ENCODE data around the gene FOXK2.
"Not testable (repeated sequence)": the region's sequence is repeated elsewhere in the genome, so short reads cannot be mapped to it uniquely, and the experiment has no call there.

The FOXK2 gene

DNA sequence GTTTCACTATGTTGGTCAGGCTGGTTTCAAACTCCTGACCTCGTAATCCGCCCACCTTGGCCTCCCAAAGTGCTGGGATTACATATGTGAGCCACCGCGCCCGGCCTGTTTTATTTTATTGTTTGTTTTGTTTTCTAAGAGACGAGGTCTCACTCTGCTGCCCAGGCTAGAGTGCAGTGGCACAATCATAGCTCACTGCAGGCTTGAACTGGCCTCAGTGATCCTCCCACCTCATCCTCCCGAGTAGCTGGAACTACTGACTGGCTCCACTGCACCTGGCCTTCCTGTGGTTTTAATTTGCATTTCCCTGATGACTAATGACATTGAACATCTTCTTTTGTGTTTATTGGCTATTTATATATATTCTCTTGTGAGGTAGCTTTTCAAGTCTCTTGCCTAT lies 13.1 kb upstream of the FOXK2 start:
- not testable (repeated sequence) for H3K36me3 ChIP-seq (ENCODE audit: control insufficient read depth, insufficient read depth, low read length); H3K4me3 ChIP-seq (ENCODE audit: insufficient read depth, low read depth, low read length, poor library complexity, severe bottlenecking); H3K9me3 ChIP-seq (ENCODE audit: control insufficient read depth, low read length); H3K4me1 ChIP-seq (ENCODE audit: control insufficient read depth, insufficient read depth, low read length, poor library complexity, severe bottlenecking); H3K27me3 ChIP-seq (replicated peaks; ENCODE audit: control insufficient read depth, insufficient read depth, low read length, poor library complexity, severe bottlenecking); DNase-seq; H3K27ac ChIP-seq (ENCODE audit: insufficient read depth, low read length, poor library complexity, severe bottlenecking)

DNA sequence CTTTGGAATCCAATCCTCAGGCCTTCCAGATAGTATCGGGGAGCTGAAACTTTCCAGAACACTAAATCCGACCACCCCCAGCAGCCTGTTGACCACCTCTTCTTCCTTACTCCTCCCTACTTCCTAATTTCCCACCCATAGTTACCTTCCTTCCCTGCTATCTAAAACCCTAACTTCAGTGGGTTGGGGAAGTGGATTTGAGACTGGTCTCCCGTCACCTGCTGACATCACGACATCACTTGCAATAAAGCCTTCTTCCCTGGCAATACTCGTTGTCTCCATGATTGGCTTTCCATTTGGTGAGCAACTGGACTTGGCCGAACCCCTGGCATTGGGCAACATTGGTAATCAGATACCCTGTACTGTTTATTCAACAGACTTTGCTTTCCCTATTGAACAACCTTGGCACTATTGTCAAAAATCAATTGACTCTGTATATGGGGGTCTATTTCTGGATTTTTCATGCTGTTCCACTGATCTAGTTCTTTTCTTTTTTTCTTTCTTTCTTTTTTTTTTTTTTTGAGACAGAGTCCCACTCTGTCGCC lies 11.8 kb upstream of the FOXK2 start:
- H3K36me3 ChIP-seq (ENCODE audit: control insufficient read depth, insufficient read depth, low read length): no peaks in the 10 kb centered on the region
- H3K9me3 ChIP-seq (ENCODE audit: control insufficient read depth, low read length): no peaks in the 10 kb centered on the region
- H3K27me3 ChIP-seq (replicated peaks; ENCODE audit: control insufficient read depth, insufficient read depth, low read length, poor library complexity, severe bottlenecking): no peaks in the 10 kb centered on the region
- H3K27ac ChIP-seq (ENCODE audit: insufficient read depth, low read length, poor library complexity, severe bottlenecking): no peak overlapping the region
- H3K4me3 ChIP-seq (ENCODE audit: insufficient read depth, low read depth, low read length, poor library complexity, severe bottlenecking): no peak overlapping the region
- DNase-seq: no peak
- no peaks in the 10 kb centered on the region for H3K4me1 ChIP-seq (ENCODE audit: control insufficient read depth, insufficient read depth, low read length, poor library complexity, severe bottlenecking)

- not testable (repeated sequence) for H3K27ac ChIP-seq (ENCODE audit: insufficient read depth, low read length, poor library complexity, severe bottlenecking); H3K4me3 ChIP-seq (ENCODE audit: insufficient read depth, low read depth, low read length, poor library complexity, severe bottlenecking); DNase-seq; H3K36me3 ChIP-seq (ENCODE audit: control insufficient read depth, insufficient read depth, low read length); H3K27me3 ChIP-seq (replicated peaks; ENCODE audit: control insufficient read depth, insufficient read depth, low read length, poor library complexity, severe bottlenecking); H3K9me3 ChIP-seq (ENCODE audit: control insufficient read depth, low read length); H3K4me1 ChIP-seq (ENCODE audit: control insufficient read depth, insufficient read depth, low read length, poor library complexity, severe bottlenecking)
These were observed 7.9 kb upstream of the FOXK2 start for GRCh38 chr17:82511642-82512041.

DNA sequence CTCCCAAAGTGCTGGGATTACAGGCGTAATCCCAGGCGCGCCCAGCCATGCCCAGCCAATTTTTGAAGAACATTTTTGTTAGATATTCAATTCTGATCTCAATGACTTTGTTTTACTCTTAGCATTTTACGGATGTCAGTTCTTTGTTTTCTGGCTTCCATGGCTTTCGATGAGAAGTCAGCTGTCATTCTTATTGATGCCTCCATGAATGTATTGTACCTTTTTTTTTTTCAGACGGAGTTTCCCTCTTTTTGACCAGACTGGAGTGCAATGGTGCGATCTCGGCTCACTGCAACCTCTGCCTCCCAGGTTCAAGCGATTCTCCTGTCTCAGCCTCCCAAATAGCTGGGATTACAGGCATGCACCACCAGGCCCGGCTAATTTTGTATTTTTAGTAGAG lies 5.7 kb upstream of the FOXK2 start:
- not testable (repeated sequence) for DNase-seq; H3K4me3 ChIP-seq (ENCODE audit: insufficient read depth, low read depth, low read length, poor library complexity, severe bottlenecking); H3K4me1 ChIP-seq (ENCODE audit: control insufficient read depth, insufficient read depth, low read length, poor library complexity, severe bottlenecking); H3K9me3 ChIP-seq (ENCODE audit: control insufficient read depth, low read length); H3K27ac ChIP-seq (ENCODE audit: insufficient read depth, low read length, poor library complexity, severe bottlenecking); H3K27me3 ChIP-seq (replicated peaks; ENCODE audit: control insufficient read depth, insufficient read depth, low read length, poor library complexity, severe bottlenecking); H3K36me3 ChIP-seq (ENCODE audit: control insufficient read depth, insufficient read depth, low read length)

- DNase-seq: no peak
- Histone ChIP-seq H3K36me3 (ENCODE audit: control insufficient read depth, insufficient read depth, low read length) (no peaks in the 10 kb centered on the region), H3K9me3 (ENCODE audit: control insufficient read depth, low read length) (no peaks in the 10 kb centered on the region), H3K4me3 (ENCODE audit: insufficient read depth, low read depth, low read length, poor library complexity, severe bottlenecking) (no peak overlapping the region), H3K4me1 (ENCODE audit: control insufficient read depth, insufficient read depth, low read length, poor library complexity, severe bottlenecking) (peaks cover 5% of the 10 kb centered on the region), H3K27ac (ENCODE audit: insufficient read depth, low read length, poor library complexity, severe bottlenecking) (no peak overlapping the region), H3K27me3 (replicated peaks; ENCODE audit: control insufficient read depth, insufficient read depth, low read length, poor library complexity, severe bottlenecking) (no peaks in the 10 kb centered on the region)
These were observed 2.2 kb upstream of the FOXK2 start for GRCh38 chr17:82517230-82517865.

DNA sequence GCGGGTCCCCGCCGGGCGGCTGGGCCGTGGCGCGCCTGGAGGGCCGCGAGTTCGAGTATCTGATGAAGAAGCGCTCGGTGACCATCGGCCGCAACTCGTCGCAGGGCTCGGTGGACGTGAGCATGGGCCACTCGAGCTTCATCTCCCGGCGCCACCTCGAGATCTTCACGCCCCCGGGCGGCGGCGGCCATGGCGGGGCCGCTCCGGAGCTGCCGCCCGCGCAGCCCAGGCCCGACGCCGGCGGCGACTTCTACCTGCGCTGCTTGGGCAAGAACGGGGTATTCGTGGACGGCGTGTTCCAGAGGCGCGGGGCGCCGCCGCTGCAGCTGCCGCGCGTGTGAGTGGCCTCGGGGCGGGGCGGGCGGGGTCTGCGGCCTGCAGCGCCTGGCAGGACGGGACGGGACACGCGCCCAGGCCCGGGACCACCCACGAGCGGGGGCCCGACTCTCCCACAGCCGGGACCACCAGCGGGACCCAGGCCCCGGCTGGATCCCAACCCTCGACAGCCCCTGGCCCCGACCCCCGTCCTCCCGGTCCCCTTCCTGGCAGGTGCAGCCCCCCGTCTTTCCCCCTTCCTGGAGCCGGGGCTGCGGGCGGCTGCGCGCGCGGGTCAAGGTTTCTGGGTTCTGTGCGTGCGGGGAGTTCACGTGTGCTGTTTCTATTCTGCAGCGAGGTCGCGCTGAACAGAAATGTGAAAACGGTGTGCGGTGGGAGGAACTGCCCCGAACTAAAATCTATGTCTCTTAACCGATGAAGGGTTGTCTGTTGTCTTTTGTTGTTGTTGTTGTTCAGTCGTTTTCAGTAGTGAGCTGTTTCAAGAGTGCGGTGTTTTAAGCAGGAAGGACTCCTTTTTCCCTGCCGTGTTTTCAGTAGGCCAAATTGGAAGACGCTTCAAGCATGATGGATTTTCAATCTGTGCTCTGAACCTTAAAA lies 705 bp downstream of the FOXK2 start:
- no peaks in the 10 kb centered on the region for H3K36me3 ChIP-seq (ENCODE audit: control insufficient read depth, insufficient read depth, low read length)
- peak overlapping the region; percentile 73 for H3K4me3 ChIP-seq (ENCODE audit: insufficient read depth, low read depth, low read length, poor library complexity, severe bottlenecking)
- peaks cover 6% of the 10 kb centered on the region for H3K4me1 ChIP-seq (ENCODE audit: control insufficient read depth, insufficient read depth, low read length, poor library complexity, severe bottlenecking)
- H3K27me3 ChIP-seq (replicated peaks; ENCODE audit: control insufficient read depth, insufficient read depth, low read length, poor library complexity, severe bottlenecking): no peaks in the 10 kb centered on the region
- H3K27ac ChIP-seq (ENCODE audit: insufficient read depth, low read length, poor library complexity, severe bottlenecking): peak overlapping the region; percentile 37
- H3K9me3 ChIP-seq (ENCODE audit: control insufficient read depth, low read length): no peaks in the 10 kb centered on the region
- peak in 2 of 3 donors; percentile 13 to 15 for DNase-seq

DNA sequence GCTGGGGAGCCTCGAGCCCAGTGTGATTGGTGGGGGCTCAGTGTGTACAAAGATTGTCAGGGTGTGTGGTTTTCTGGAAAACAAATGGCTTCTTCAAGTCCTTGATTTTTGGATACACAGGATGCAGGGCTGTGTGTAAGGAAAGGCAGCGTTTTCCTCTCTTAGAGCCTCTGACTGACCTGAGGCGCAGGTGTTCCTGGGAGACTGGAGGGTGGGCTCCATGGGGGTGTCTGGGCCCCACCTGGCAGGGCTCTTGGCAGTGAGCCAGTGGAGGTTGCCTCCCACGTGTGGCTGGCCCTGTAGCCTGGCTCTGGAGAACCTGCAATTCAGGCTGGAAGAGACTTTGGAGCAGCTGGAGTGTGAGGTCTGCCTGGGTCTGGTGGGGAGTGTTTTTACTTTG lies 5.0 kb downstream of the FOXK2 start:
- no peak overlapping the region for H3K4me3 ChIP-seq (ENCODE audit: insufficient read depth, low read depth, low read length, poor library complexity, severe bottlenecking)
- H3K4me1 ChIP-seq (ENCODE audit: control insufficient read depth, insufficient read depth, low read length, poor library complexity, severe bottlenecking): peaks cover 6% of the 10 kb centered on the region
- H3K9me3 ChIP-seq (ENCODE audit: control insufficient read depth, low read length): no peaks in the 10 kb centered on the region
- no peaks in the 10 kb centered on the region for H3K36me3 ChIP-seq (ENCODE audit: control insufficient read depth, insufficient read depth, low read length)
- no peaks in the 10 kb centered on the region for H3K27me3 ChIP-seq (replicated peaks; ENCODE audit: control insufficient read depth, insufficient read depth, low read length, poor library complexity, severe bottlenecking)
- H3K27ac ChIP-seq (ENCODE audit: insufficient read depth, low read length, poor library complexity, severe bottlenecking): no peak overlapping the region
- DNase-seq: no peak

DNA sequence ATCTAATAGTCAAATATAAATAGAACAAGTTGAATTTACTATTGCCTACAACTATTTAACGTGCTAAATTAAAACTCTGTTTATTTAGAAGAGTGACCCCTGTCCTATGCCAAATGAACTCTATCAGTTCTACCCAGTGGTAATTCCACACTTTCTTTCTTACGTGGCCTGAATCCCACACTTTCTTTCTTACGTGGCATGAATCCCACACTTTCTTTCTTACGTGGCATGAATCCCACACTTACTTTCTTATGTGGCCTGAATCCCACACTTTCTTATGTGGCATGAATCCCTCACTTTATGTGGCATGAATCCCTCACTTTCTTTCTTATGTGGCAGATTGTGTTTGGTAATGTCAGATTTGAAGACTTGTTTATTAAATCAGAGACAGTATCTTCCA lies 6.2 kb downstream of the FOXK2 start:
- Histone ChIP-seq H3K4me3 (ENCODE audit: insufficient read depth, low read depth, low read length, poor library complexity, severe bottlenecking) (no peak overlapping the region), H3K36me3 (ENCODE audit: control insufficient read depth, insufficient read depth, low read length) (no peaks in the 10 kb centered on the region), H3K27me3 (replicated peaks; ENCODE audit: control insufficient read depth, insufficient read depth, low read length, poor library complexity, severe bottlenecking) (no peaks in the 10 kb centered on the region), H3K9me3 (ENCODE audit: control insufficient read depth, low read length) (no peaks in the 10 kb centered on the region), H3K4me1 (ENCODE audit: control insufficient read depth, insufficient read depth, low read length, poor library complexity, severe bottlenecking) (peaks cover 7% of the 10 kb centered on the region), H3K27ac (ENCODE audit: insufficient read depth, low read length, poor library complexity, severe bottlenecking) (no peak overlapping the region)
- DNase-seq: no peak

DNA sequence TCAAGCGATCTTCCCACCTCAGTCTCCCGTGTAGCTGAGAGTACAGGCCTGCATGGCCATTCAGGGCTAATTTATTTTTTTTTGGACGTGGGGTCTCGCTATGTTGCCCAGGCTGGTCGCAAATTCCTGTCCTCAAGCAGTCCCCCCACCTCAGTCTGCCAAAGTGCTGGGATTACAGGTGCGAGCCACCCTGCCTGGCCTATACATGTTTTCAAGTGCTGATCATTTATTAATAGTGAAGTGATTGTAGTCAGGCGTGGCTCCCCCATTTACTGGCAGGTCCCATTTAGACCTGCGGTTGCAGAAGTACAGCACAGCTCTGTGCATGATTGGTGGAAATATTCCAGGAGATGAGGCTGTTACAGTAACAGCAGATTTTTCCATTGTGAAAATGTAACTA lies 8.4 kb downstream of the FOXK2 start:
- no peak overlapping the region for H3K27ac ChIP-seq (ENCODE audit: insufficient read depth, low read length, poor library complexity, severe bottlenecking)
- H3K27me3 ChIP-seq (replicated peaks; ENCODE audit: control insufficient read depth, insufficient read depth, low read length, poor library complexity, severe bottlenecking): no peaks in the 10 kb centered on the region
- H3K36me3 ChIP-seq (ENCODE audit: control insufficient read depth, insufficient read depth, low read length): no peaks in the 10 kb centered on the region
- peaks cover 11% of the 10 kb centered on the region for H3K4me1 ChIP-seq (ENCODE audit: control insufficient read depth, insufficient read depth, low read length, poor library complexity, severe bottlenecking)
- no peak for DNase-seq
- no peak overlapping the region for H3K4me3 ChIP-seq (ENCODE audit: insufficient read depth, low read depth, low read length, poor library complexity, severe bottlenecking)
- no peaks in the 10 kb centered on the region for H3K9me3 ChIP-seq (ENCODE audit: control insufficient read depth, low read length)
